Stimulated activated CD8-positive, alpha-beta memory T cell treated with anti-CD3 and anti-CD28 coated beads, Interleukin-7, amount 100 ng/mL, for 4 hours (primary cell): ENCODE measurements around the gene CNTNAP5.
"Not testable (repeated sequence)": the region's sequence is repeated elsewhere in the genome, so short reads cannot be mapped to it uniquely, and the experiment has no call there.

Experiments used
- DNase-seq, 2 donors: peaks; one replicate each; pipeline ENCODE4 v3.0.0-alpha.2; 2020; ENCODE audit warnings: low read depth in 2 of 2

CNTNAP5 gene

GRCh38 chr2:124320051-124320688 is 295.1 kb downstream of the CNTNAP5 start:
- no peak for DNase-seq

- DNase-seq = no peak
Measured at GRCh38 chr2:124323321-124323720, 298.2 kb downstream of the CNTNAP5 start.

GRCh38 chr2:124325667-124326440 is 300.8 kb downstream of the CNTNAP5 start:
- DNase-seq = no peak

GRCh38 chr2:124327303-124327702 is 302.2 kb downstream of the CNTNAP5 start:
- no peak for DNase-seq

GRCh38 chr2:124328397-124328796 is 303.3 kb downstream of the CNTNAP5 start:
- DNase-seq = no peak

- no peak for DNase-seq
Measured at GRCh38 chr2:124333784-124334183, 308.7 kb downstream of the CNTNAP5 start.

GRCh38 chr2:124335058-124335457 is 310.0 kb downstream of the CNTNAP5 start:
- DNase-seq = no peak

- DNase-seq = no peak
Measured at GRCh38 chr2:124339709-124340108, 314.6 kb downstream of the CNTNAP5 start.

- no peak for DNase-seq
Measured at GRCh38 chr2:124343827-124344498, 318.9 kb downstream of the CNTNAP5 start.

GRCh38 chr2:124347209-124347608 is 322.1 kb downstream of the CNTNAP5 start:
- no peak for DNase-seq

- DNase-seq = no peak
Measured at GRCh38 chr2:124353656-124354055, 328.6 kb downstream of the CNTNAP5 start.

GRCh38 chr2:124354466-124354865 is 329.4 kb downstream of the CNTNAP5 start:
- DNase-seq = no peak

GRCh38 chr2:124361966-124362365 is 336.9 kb downstream of the CNTNAP5 start:
- DNase-seq = not testable (repeated sequence)

GRCh38 chr2:124369181-124369580 is 344.1 kb downstream of the CNTNAP5 start:
- no peak for DNase-seq

GRCh38 chr2:124380221-124380749 is 355.2 kb downstream of the CNTNAP5 start:
- no peak for DNase-seq

- DNase-seq = no peak
Measured at GRCh38 chr2:124382067-124382618, 357.1 kb downstream of the CNTNAP5 start.

GRCh38 chr2:124395961-124396360 is 370.9 kb downstream of the CNTNAP5 start:
- DNase-seq = no peak

GRCh38 chr2:124402274-124402673 is 377.2 kb downstream of the CNTNAP5 start:
- no peak for DNase-seq

- not testable (repeated sequence) for DNase-seq
Measured at GRCh38 chr2:124407836-124408534, 382.9 kb downstream of the CNTNAP5 start.

GRCh38 chr2:124424074-124424473 is 399.0 kb downstream of the CNTNAP5 start:
- no peak for DNase-seq

GRCh38 chr2:124426122-124426521 is 401.0 kb downstream of the CNTNAP5 start:
- DNase-seq = no peak

GRCh38 chr2:124426625-124427024 is 401.5 kb downstream of the CNTNAP5 start:
- DNase-seq = no peak
